Raji (cell line): ENCODE results near the gene CANT1.

ENCODE experiments used
- POLR2A ChIP-seq: IDR thresholded peaks from 2 replicates; pipeline ENCODE4 v1.6.1; 2011; ENCODE audit warnings: low read depth, low read length, control low read depth; ENCODE audit not compliant: insufficient read depth

Gene CANT1

DNA sequence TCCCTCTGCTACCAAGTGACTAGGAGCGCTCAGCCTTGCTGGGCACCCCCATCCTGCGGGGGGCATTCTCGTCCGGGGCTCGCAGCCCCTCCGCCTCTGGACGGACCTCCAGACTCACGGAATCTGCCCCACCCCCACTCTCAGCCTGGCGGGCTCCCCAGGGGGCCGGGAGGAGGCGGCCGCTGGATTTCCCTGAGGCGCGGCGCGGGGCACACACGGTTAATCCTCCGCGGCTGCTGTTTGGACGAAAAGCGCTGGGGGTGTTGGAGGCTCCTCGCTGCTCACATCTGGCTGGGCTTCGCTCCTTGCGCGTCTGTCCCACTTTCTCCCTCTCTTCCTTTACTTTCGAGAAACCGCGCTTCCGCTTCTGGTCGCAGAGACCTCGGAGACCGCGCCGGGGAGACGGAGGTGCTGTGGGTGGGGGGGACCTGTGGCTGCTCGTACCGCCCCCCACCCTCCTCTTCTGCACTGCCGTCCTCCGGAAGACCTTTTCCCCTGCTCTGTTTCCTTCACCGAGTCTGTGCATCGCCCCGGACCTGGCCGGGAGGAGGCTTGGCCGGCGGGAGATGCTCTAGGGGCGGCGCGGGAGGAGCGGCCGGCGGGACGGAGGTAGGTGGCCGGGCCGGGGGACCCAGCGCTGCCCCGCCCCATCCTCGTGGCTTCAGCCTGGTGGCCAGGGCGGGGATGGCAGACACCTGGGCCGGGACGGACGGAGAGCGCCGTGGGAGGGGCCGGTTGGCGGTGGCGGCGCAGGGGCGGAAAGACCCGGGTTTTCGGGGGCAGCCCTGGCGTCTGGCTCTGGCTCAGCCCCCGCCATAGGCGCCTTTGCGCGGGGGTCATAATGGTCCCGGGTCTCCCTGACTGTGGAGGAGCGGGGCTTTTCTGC, 14.6 kb upstream of the CANT1 start, which contains the start of gene C1QTNF1:
TSS of gene C1QTNF1 (plus strand) at position 284 of the 886 bp plus-strand sequence. CDS start 19,800 bp downstream, outside the sequence.
- TF ChIP-seq POLR2A, result no peak

DNA sequence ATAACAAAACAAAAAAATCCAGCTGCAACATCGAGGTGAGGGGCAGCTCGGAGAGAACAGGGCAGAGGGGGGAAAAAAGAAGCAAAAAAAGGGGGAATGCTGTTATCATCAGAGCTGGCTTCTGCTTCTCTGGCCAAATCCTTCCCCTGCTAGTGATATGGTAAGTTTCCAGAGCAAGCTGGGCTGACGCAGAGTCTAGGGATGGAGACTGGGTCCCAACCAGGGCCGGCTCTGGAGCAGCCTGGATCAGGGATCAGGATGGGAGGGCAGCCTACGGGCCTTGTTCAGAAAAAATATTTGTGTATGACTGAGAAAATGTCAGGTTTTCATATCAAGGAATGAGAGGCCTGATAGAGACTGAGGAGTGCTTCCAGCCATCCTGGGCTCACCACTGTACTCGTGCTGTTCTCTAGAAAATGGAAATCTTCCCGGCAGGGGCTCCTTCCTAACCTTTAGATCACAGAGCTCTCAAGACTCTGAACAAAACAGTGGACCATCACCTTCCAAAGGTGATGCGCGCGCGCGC, 13.7 kb upstream of the CANT1 start:
- no peak for TF ChIP-seq POLR2A

GRCh38 chr17:79022507-79022991, 13.0 kb upstream of the CANT1 start:
- TF ChIP-seq POLR2A, result no peak

GRCh38 chr17:79020631-79021301, 11.2 kb upstream of the CANT1 start:
- TF ChIP-seq POLR2A, result no peak

- TF ChIP-seq POLR2A, result no peak
Measured at GRCh38 chr17:79019632-79020584, 10.3 kb upstream of the CANT1 start.

- TF ChIP-seq POLR2A, result no peak
Measured at GRCh38 chr17:79019261-79019631, 9.7 kb upstream of the CANT1 start.

- TF ChIP-seq POLR2A, result no peak
Measured at GRCh38 chr17:79018370-79018695, 8.8 kb upstream of the CANT1 start.

GRCh38 chr17:79017546-79018369, 8.2 kb upstream of the CANT1 start:
- TF ChIP-seq POLR2A, result no peak

- TF ChIP-seq POLR2A, result no peak
Measured at GRCh38 chr17:79014158-79014758, 4.7 kb upstream of the CANT1 start.

DNA sequence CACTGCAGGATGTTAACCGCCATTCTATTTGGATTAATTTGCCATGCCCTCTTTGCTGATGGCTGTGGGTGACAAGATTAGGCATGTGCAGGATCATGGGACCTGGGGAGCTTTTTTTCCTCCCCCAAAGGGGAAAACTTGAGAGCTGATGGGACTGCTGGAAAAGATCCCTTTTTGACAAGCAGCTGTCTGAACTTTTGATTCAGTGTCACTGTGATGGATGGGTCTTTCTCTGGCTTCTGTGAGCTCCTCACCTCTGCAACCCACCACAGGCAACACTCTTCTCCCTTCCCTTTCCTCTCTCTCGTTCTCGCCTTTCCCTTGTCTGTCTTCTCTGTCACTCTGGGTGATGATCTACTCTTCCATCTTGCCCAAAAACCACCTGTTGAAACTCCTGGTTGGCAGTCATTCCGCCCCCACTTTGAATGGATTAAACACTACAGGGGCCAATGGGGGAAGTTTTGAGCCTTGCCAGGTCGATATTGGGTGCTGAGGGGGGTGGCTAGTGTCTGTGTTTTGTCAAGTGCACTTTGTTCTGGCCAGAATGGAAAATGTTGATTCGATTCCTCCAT, 3.1 kb upstream of the CANT1 start:
- no peak for TF ChIP-seq POLR2A

DNA sequence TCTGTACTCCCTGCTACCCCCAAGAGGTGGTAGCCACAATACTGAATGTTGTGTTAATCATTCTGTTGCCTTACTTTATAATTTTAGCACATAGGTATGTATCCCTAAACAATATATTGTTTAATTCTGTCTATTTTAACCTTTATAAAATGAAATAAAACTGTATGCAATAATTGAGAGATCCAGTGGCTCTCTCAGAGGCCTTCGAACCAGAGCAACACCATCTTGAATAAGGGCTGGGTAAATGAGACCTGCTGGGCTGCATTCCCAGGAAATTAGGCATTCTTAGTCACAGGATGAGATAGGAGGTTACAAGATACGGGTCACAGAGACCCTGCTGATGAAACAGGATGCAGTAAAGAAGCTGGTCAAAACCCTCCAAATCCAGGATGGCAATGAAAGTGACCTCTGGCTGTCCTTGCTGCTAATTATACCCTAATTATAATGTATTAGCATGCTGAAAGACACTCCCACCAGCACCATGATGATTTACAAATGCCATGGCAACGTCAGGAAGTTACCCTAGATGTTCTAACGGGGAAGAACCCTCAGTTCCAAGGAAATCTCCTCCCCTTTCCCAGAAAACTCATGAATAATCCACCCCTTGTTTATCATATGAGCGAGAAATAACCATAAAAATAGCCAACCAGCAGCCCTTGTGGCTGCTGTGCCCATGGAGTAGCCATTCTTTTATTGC, 2.0 kb upstream of the CANT1 start:
- TF ChIP-seq POLR2A, result no peak

DNA sequence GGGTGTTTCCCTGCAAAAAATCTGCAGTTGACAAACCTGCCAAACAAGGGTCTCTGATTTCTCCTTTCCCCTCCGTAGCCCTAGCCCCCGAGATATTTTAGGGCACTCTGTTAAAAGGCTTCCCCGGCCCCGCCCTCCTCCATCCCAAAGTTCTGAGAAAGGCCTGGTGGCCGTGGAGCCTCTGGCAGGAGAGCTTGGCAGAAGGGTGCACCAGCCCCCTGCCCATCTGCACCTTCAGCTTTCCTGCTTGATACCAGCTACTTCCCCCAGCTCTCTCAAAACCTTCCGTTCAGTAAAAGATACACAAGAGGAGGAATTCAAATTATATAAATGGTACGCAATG, 711 bp upstream of the CANT1 start:
- TF ChIP-seq POLR2A, result no peak
